DND-41 (cell line): ENCODE measurements around the gene SLC52A3.

Experiments
- ATAC-seq: fragments of 200-7000 bp; cut with Tn5 transposase; 3 replicates; pipeline ENCODE4 v1.9.1; 2021; ENCODE audit warnings: low read depth; ENCODE audit not compliant: insufficient read depth
- DNase-seq: peaks from one replicate; pipeline ENCODE4 v3.0.0-alpha.2; 2020
- H2AFZ ChIP-seq: 2 replicates; pipeline ENCODE4 v1.6.0; 2012; ENCODE audit warnings: low read depth, low read length
- H3K27ac ChIP-seq: 2 replicates; pipeline ENCODE4 v1.5.1; 2012; ENCODE audit warnings: low read length, inconsistent platforms
- H3K27me3 ChIP-seq: fragments of 200-600 bp; sonication (generic); 2 replicates; pipeline ENCODE4 v1.6.0; 2012; ENCODE audit warnings: low read length, mild to moderate bottlenecking, inconsistent platforms; ENCODE audit not compliant: insufficient read depth, poor library complexity
- H3K36me3 ChIP-seq: 2 replicates; pipeline ENCODE4 v1.5.1; 2012; ENCODE audit warnings: low read length, inconsistent platforms; ENCODE audit not compliant: insufficient read depth
- H3K4me1 ChIP-seq: 2 replicates; pipeline ENCODE4 v1.5.1; 2012; ENCODE audit warnings: mild to moderate bottlenecking, low read length; ENCODE audit not compliant: insufficient read depth
- H3K4me2 ChIP-seq: 2 replicates; pipeline ENCODE4 v1.6.0; 2012; ENCODE audit warnings: mild to moderate bottlenecking, moderate library complexity, low read length, inconsistent platforms; ENCODE audit not compliant: insufficient read depth
- H3K4me3 ChIP-seq, 2 experiments: fragments of 200-600 bp in 1 of 2; shearing (Covaris generic) in 1 of 2; 2 replicates each; pipeline ENCODE4 v1.5.1; 2012 to 2016; ENCODE audit warnings: inconsistent platforms in 2 of 2, low read length in 2 of 2, mild to moderate bottlenecking in 2 of 2, low read depth in 1 of 2, moderate library complexity in 1 of 2
- H3K79me2 ChIP-seq: 2 replicates; pipeline ENCODE4 v1.6.0; 2012; ENCODE audit warnings: low read length, inconsistent platforms; ENCODE audit not compliant: insufficient read depth
- H3K9ac ChIP-seq: 2 replicates; pipeline ENCODE4 v1.6.0; 2012; ENCODE audit warnings: low read depth, mild to moderate bottlenecking, inconsistent platforms, low read length, moderate library complexity
- H3K9me3 ChIP-seq: 2 replicates; pipeline ENCODE4 v1.5.1; 2012; ENCODE audit warnings: low read length, moderate library complexity, mild to moderate bottlenecking, inconsistent platforms; ENCODE audit not compliant: insufficient read depth, severe bottlenecking
- H4K20me1 ChIP-seq: 2 replicates; pipeline ENCODE4 v1.6.0; 2012; ENCODE audit warnings: low read length; ENCODE audit not compliant: insufficient read depth
- CTCF ChIP-seq: IDR thresholded peaks from 2 replicates; pipeline ENCODE4 v1.5.1; 2012; ENCODE audit warnings: borderline replicate concordance, low read length, moderate library complexity, mild to moderate bottlenecking; ENCODE audit not compliant: poor library complexity, severe bottlenecking; ENCODE audit errors: extremely low read depth
- EZH2 ChIP-seq: IDR thresholded peaks from 3 replicates; pipeline ENCODE4 v1.6.1; 2012; ENCODE audit warnings: borderline replicate concordance, low read depth, mild to moderate bottlenecking, moderate library complexity, low read length, inconsistent platforms; ENCODE audit not compliant: severe bottlenecking

SLC52A3 gene

GRCh38 chr20:768426-768978 is at the start of gene SLC52A3:
TSS of gene SLC52A3 (minus strand) at chr20:768500. CDS start at chr20:765774, 2,726 bp downstream.
- Histone ChIP-seq H3K9ac (no peak within 1 kb of the TSS), H3K36me3 (no peaks in the 10 kb centered on the region), H3K27me3 (peaks cover 6% of the 10 kb centered on the region), H3K4me2 (no peak within 1 kb of the TSS), H3K27ac (no peak within 1 kb of the TSS), H2AFZ (no peak within 1 kb of the TSS), H3K79me2 (no peaks in the 10 kb centered on the region), H3K4me1 (no peaks in the 10 kb centered on the region), H3K9me3 (no peaks in the 10 kb centered on the region), H3K4me3 (no peak within 1 kb of the TSS), H4K20me1 (no peaks in the 10 kb centered on the region; the same call in 1 of the 2 replicates)
- TF ChIP-seq CTCF (peak; percentile 46), EZH2 (no peak)
- peak; percentile 16 for DNase-seq
- ATAC-seq = no peak

GRCh38 chr20:815914-816606 is 47.8 kb upstream of the SLC52A3 start:
- H3K9ac ChIP-seq = no peak overlapping the region
- TF ChIP-seq EZH2 (no peak), CTCF (peak; percentile 100)
- H3K27me3 ChIP-seq = no peaks in the 10 kb centered on the region
- H3K4me1 ChIP-seq = no peaks in the 10 kb centered on the region
- peak; percentile 70 for DNase-seq
- no peaks in the 10 kb centered on the region for H4K20me1 ChIP-seq
- H3K79me2 ChIP-seq = no peaks in the 10 kb centered on the region
- H3K36me3 ChIP-seq = no peaks in the 10 kb centered on the region
- no peak overlapping the region for H3K4me2 ChIP-seq
- H3K27ac ChIP-seq = no peak overlapping the region
- peak; percentile 78 for ATAC-seq
- H3K4me3 ChIP-seq = no peak overlapping the region
- H2AFZ ChIP-seq = no peak overlapping the region
- no peaks in the 10 kb centered on the region for H3K9me3 ChIP-seq

- no peak for ATAC-seq
- Histone ChIP-seq H3K36me3 (no peaks in the 10 kb centered on the region), H3K9ac (no peak overlapping the region), H3K27ac (no peak overlapping the region), H2AFZ (no peak overlapping the region), H3K79me2 (no peaks in the 10 kb centered on the region), H3K27me3 (no peaks in the 10 kb centered on the region), H3K9me3 (no peaks in the 10 kb centered on the region), H3K4me2 (no peak overlapping the region), H4K20me1 (no peaks in the 10 kb centered on the region), H3K4me1 (no peaks in the 10 kb centered on the region), H3K4me3 (no peak overlapping the region)
- DNase-seq = no peak
- TF ChIP-seq CTCF (no peak), EZH2 (no peak)
Measured at GRCh38 chr20:815226-815625, 46.9 kb upstream of the SLC52A3 start.
